LNCaP clone FGC (cell line): ENCODE results near the gene ACAP2.
"Not testable (repeated sequence)": the region's sequence is repeated elsewhere in the genome, so short reads cannot be mapped to it uniquely, and the experiment has no call there.

Experiments
- DNase-seq: peaks from one replicate; pipeline ENCODE4 v3.0.0-alpha.2; 2011; ENCODE audit warnings: low read depth
- H3K4me3 ChIP-seq: 2 replicates; pipeline ENCODE4 v1.5.1; 2011; ENCODE audit warnings: mild to moderate bottlenecking, low read depth, low read length, control low read depth
- TF ChIP-seq, protein P1 (sequence below): IDR thresholded peaks from 2 replicates; pipeline ENCODE4 v1.5.1; 2012; ENCODE audit warnings: mild to moderate bottlenecking; ENCODE audit not compliant: control insufficient read depth, insufficient read depth; ENCODE audit errors: extremely low read depth

The ACAP2 gene

GRCh38 chr3:195407531-195408409 is 35.0 kb downstream of the ACAP2 start:
- no peak overlapping the region for H3K4me3 ChIP-seq
- TF ChIP-seq, protein P1, sequence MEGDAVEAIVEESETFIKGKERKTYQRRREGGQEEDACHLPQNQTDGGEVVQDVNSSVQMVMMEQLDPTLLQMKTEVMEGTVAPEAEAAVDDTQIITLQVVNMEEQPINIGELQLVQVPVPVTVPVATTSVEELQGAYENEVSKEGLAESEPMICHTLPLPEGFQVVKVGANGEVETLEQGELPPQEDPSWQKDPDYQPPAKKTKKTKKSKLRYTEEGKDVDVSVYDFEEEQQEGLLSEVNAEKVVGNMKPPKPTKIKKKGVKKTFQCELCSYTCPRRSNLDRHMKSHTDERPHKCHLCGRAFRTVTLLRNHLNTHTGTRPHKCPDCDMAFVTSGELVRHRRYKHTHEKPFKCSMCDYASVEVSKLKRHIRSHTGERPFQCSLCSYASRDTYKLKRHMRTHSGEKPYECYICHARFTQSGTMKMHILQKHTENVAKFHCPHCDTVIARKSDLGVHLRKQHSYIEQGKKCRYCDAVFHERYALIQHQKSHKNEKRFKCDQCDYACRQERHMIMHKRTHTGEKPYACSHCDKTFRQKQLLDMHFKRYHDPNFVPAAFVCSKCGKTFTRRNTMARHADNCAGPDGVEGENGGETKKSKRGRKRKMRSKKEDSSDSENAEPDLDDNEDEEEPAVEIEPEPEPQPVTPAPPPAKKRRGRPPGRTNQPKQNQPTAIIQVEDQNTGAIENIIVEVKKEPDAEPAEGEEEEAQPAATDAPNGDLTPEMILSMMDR, result no peak
- no peak for DNase-seq

GRCh38 chr3:195405651-195406050 is 37.2 kb downstream of the ACAP2 start:
- TF ChIP-seq, protein P1, result no peak
- H3K4me3 ChIP-seq, result no peak overlapping the region
- no peak for DNase-seq

GRCh38 chr3:195403841-195404408 is 38.9 kb downstream of the ACAP2 start:
- no peak overlapping the region for H3K4me3 ChIP-seq
- TF ChIP-seq, protein P1, result no peak
- DNase-seq, result no peak

DNA sequence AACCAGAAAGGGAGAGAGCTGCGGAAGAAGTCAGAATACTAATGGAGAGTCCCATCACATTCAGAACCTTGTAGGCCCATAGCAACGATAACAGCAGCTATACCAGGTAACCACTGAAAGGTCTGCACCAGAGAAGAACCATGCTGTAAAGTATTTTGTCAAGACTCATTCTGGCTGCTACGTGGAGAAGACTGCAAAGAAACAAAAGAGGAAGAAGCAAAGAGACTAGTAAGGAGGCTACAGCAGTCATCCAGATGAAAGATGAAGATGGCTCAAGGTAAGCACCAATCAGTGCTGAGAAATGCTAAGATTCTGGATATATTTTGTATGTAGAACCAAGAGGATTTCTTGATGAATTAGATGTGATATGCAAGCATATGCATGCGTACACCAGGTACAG is 39.6 kb downstream of the ACAP2 start:
- no peak overlapping the region for H3K4me3 ChIP-seq
- TF ChIP-seq, protein P1, result no peak
- no peak for DNase-seq

GRCh38 chr3:195401943-195402342 is 40.9 kb downstream of the ACAP2 start:
- no peak for DNase-seq
- TF ChIP-seq, protein P1, result no peak
- no peak overlapping the region for H3K4me3 ChIP-seq

- DNase-seq, result not testable (repeated sequence)
These were observed 44.4 kb downstream of the ACAP2 start for GRCh38 chr3:195398460-195398859.

DNA sequence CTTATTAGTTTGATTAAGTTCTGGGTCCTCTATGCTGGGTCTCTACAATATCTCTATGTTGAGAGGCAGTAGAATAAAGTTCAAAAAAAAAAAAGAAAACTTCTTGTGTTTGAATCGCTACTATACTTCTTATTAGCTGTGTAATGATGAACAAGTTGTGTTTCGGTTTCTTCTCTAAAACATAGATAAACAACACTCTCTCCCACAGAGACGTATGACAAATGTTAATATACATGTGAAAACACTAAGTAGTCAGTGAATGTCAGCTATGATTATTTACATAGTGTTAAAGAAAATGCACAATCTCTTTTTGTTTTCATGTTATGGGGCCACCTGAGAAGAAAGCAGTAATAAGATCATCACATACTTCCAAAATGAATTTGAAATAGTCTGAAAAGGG is 45.3 kb downstream of the ACAP2 start:
- no peak for DNase-seq
- TF ChIP-seq, protein P1, result no peak
- H3K4me3 ChIP-seq, result no peak overlapping the region

More at GRCh38 chr3:195398460-195398859, 44.4 kb downstream of the ACAP2 start:
- H3K4me3 ChIP-seq, result not testable (repeated sequence)
